Transverse colon (tissue), 4 donors: Measurements from ENCODE around the gene CFAP119. TPM values are rescaled to one million over a fixed set of nuclear protein-coding genes. Genes with fewer than 3 reads are reported as not detected.

Experiments used
- DNase-seq: peaks from one replicate; pipeline ENCODE4 v3.0.0-alpha.2; 2019
- H3K27ac ChIP-seq, 4 donors: fragments of 200-600 bp; sonication (generic); 2 replicates each; pipeline ENCODE4 v1.5.1; 2016 to 2018; ENCODE audit warnings: inconsistent platforms in 4 of 4
- H3K27me3 ChIP-seq: fragments of 200-600 bp; sonication (generic); 2 replicates; pipeline ENCODE4 v1.5.1; 2017; ENCODE audit warnings: inconsistent platforms
- H3K36me3 ChIP-seq, 4 donors: fragments of 200-600 bp; sonication (generic); 2 replicates each; pipeline ENCODE4 v1.5.1; 2017 to 2019; ENCODE audit warnings: inconsistent platforms in 4 of 4
- H3K4me1 ChIP-seq, 4 donors: fragments of 200-600 bp; sonication (generic); 2 replicates each; pipeline ENCODE4 v1.5.1; 2017 to 2020; ENCODE audit warnings: inconsistent platforms in 4 of 4
- H3K4me3 ChIP-seq, 4 donors: fragments of 200-600 bp; sonication (generic); 1 replicate in 1 of 4; 2 replicates in 3 of 4; pipeline versions ENCODE4 v1.5.1 to v1.6.1; 2017 to 2019; ENCODE audit warnings: inconsistent platforms in 4 of 4
- H3K9me3 ChIP-seq, 2 donors: fragments of 200-600 bp; sonication (generic); 2 replicates each; pipeline ENCODE4 v1.5.1; 2017 to 2019; ENCODE audit warnings: inconsistent platforms in 2 of 2
- CTCF ChIP-seq, 5 experiments: fragments of 200-600 bp in 3 of 5; fragments of 450-650 bp in 2 of 5; sonication (generic) in 3 of 5; IDR thresholded peaks; 1 replicate in 2 of 5; 2 replicates in 3 of 5; pipeline ENCODE4 v1.5.1; 2016 to 2017; ENCODE audit warnings: antibody characterized with exemption in 5 of 5, inconsistent platforms in 3 of 5, mild to moderate bottlenecking in 2 of 5, moderate library complexity in 1 of 5
- EP300 ChIP-seq: sonication (generic); formaldehyde crosslinking; IDR thresholded peaks from one replicate; pipeline ENCODE4 v1.6.1; 2017; ENCODE audit warnings: antibody characterized with exemption, low read depth
- POLR2A ChIP-seq: fragments of 450-650 bp; IDR thresholded peaks from one replicate; pipeline ENCODE4 v1.6.1; 2016; ENCODE audit warnings: antibody characterized with exemption, mild to moderate bottlenecking, moderate library complexity
- POLR2AphosphoS5 ChIP-seq, 3 donors: sonication (generic); formaldehyde crosslinking; IDR thresholded peaks; one replicate each; pipeline ENCODE4 v1.6.1; 2016; ENCODE audit warnings: antibody characterized with exemption in 3 of 3
- WGBS, 2 donors: methylation state at CpG; one replicate each; pipeline ENCODE4 v1.1.5; 2018; ENCODE audit warnings: low coverage in 1 of 2; 5-methylcytosine and 5-hydroxymethylcytosine counted together
- in situ Hi-C, 4 donors: fragments of 200-750 bp; cut with MboI; loops; one replicate each; pipeline versions ENCODE4 v1.15.0 to v1.15.1; 2017; ENCODE audit warnings: low sequenced_read_pairs in 3 of 4, low pct_ligation_motif_present in 1 of 4, low pct_unique_long_range_greater_than_20kb in 1 of 4
- intact Hi-C: fragments of 100-400 bp; cut with DNase I; formaldehyde crosslinking; loops from one replicate; pipeline ENCODE4 v1.15.1; 2023; ENCODE audit warnings: low total_unique reads
- total RNA-seq, 4 donors: library from RNA; depleted of rRNA; stranded (reverse); fragments of >200 nt; gene quantifications; one replicate each; pipeline ENCODE4 v1.1.0, GENCODE V29; 2016

Gene CFAP119
- total RNA-seq, 4 donors from 2014 or later = 3.3 to 15.5 (median 6.0) TPM

GRCh38 chr16:30780021-30780420 lies 18.2 kb upstream of the CFAP119 start:
- 89% methylated on average over 3 of the region's 3 CpGs; no CpG with 5 or more reads in 1 of the 2 donors for WGBS, 2 donors
- Histone ChIP-seq H3K4me3 (no peak overlapping the region), H3K36me3 (peaks cover 0 to 18% (median 0%) of the 10 kb centered on the region in 4 donors), H3K9me3 (no peaks in the 10 kb centered on the region), H3K4me1 (peaks cover 0 to 21% (median 15%) of the 10 kb centered on the region in 4 donors), H3K27me3 (no peaks in the 10 kb centered on the region), H3K27ac (no peak overlapping the region)
- no peak for DNase-seq
- intact Hi-C loops = no loop called here
- TF ChIP-seq POLR2AphosphoS5 (IDR thresholded peaks at IDR 0.05) (peak in 1 of 3 donors; percentile 8), EP300 (no peak)
- in situ Hi-C loops = no loop called here

GRCh38 chr16:30779596-30779995 lies 17.7 kb upstream of the CFAP119 start:
- H3K27ac ChIP-seq = no peak overlapping the region
- H3K9me3 ChIP-seq = no peaks in the 10 kb centered on the region
- no peak for TF ChIP-seq CTCF (IDR thresholded peaks at IDR 0.05)
- no peak for TF ChIP-seq POLR2AphosphoS5 (IDR thresholded peaks at IDR 0.05)
- no peak for TF ChIP-seq POLR2A
- TF ChIP-seq EP300 = no peak
- H3K27me3 ChIP-seq = no peaks in the 10 kb centered on the region
- in situ Hi-C loops (no loop called here), intact Hi-C loops (no loop called here)
- WGBS, 2 donors = 86% methylated on average over 6 of the region's 6 CpGs; no CpG with 5 or more reads in 1 of the 2 donors
- peaks cover 0 to 18% (median 0%) of the 10 kb centered on the region in 4 donors for H3K36me3 ChIP-seq
- no peak for DNase-seq
- peaks cover 0 to 25% (median 19%) of the 10 kb centered on the region in 4 donors for H3K4me1 ChIP-seq
- H3K4me3 ChIP-seq = no peak overlapping the region

- Histone ChIP-seq H3K9me3 (no peaks in the 10 kb centered on the region), H3K36me3 (peaks cover 0 to 18% (median 0%) of the 10 kb centered on the region in 4 donors), H3K4me3 (no peak overlapping the region), H3K27ac (no peak overlapping the region), H3K4me1 (peaks cover 0 to 27% (median 20%) of the 10 kb centered on the region in 4 donors), H3K27me3 (no peaks in the 10 kb centered on the region)
- intact Hi-C loops (no loop called here), in situ Hi-C loops (no loop called here)
- TF ChIP-seq POLR2A (peak; percentile 11), POLR2AphosphoS5 (IDR thresholded peaks at IDR 0.05) (no peak)
- no peak for DNase-seq
- WGBS, 2 donors = 80 to 84% methylated on average over 1 to 14 of the region's 14 CpGs
Measured at GRCh38 chr16:30778549-30779244, 16.8 kb upstream of the CFAP119 start.

GRCh38 chr16:30777591-30778297 lies 15.9 kb upstream of the CFAP119 start:
- Histone ChIP-seq H3K4me1 (peaks cover 0 to 27% (median 20%) of the 10 kb centered on the region in 4 donors), H3K27ac (no peak overlapping the region), H3K36me3 (peaks cover 0 to 11% (median 0%) of the 10 kb centered on the region in 4 donors), H3K27me3 (no peaks in the 10 kb centered on the region), H3K9me3 (no peaks in the 10 kb centered on the region), H3K4me3 (no peak overlapping the region)
- TF ChIP-seq POLR2A (no peak), POLR2AphosphoS5 (IDR thresholded peaks at IDR 0.05) (no peak), EP300 (no peak), CTCF (IDR thresholded peaks at IDR 0.05) (no peak)
- in situ Hi-C loops = no loop called here
- no peak for DNase-seq
- WGBS, 2 donors = 83% methylated on average over 5 of the region's 7 CpGs; no CpG with 5 or more reads in 1 of the 2 donors
- intact Hi-C loops = no loop called here
